Measurements from ENCODE around the gene RHBDL3. TPM values are rescaled to one million over a fixed set of nuclear protein-coding genes. Genes with fewer than 3 reads are reported as not detected.

Gene RHBDL3
- total and polyA plus RNA-seq, 2 donors (not counting 3 experiments of a cell fraction or from before 2014, with no cell fraction given) = 0.11 to 0.20 TPM

DNA sequence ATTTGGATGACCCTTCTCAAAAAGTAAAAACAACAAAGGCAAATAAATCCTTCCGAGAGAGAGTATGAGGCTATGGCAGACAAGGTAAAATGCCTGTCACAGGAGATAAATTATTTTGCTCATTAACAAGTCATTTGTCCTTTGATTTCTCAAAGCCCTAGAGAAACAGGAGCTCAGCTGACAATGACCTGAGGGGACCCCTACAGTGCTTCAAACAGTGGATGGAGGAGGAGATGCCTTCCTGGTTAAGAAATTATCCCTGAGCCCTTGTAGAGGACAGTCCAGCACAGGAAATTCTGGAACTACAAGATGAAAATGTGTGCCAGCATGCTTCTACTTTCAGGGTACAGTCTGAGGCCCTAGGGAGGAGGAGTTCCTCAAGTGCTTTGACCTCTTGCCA lies 24.0 kb upstream of the RHBDL3 start:
- FAIRE-seq (no peak), DNase-seq (ENCODE audit: low read depth, low spot score) (no peak)
- Histone ChIP-seq H3K4me2 (ENCODE audit: insufficient read depth, low read length) (no peak overlapping the region), H3K9ac (replicated peaks; ENCODE audit: extremely low read depth, insufficient read depth, low read length) (no peak overlapping the region), H3K4me3 (replicated peaks in 1 of 3; ENCODE audit: insufficient read depth in 1 of 3, low read depth in 1 of 3, low read length in 3 of 3) (no peak overlapping the region), H2AFZ (ENCODE audit: low read depth, low read length) (no peak overlapping the region), H3K27ac (ENCODE audit: insufficient read depth, low read depth, low read length) (no peak overlapping the region), H3K36me3 (ENCODE audit: control insufficient read depth in 2 of 2, extremely low read depth in 1 of 2, insufficient read depth in 2 of 2, low read length in 2 of 2) (no peaks in the 10 kb centered on the region), H3K27me3 (ENCODE audit: control insufficient read depth in 2 of 2, insufficient read depth in 2 of 2, low read length in 2 of 2) (no peaks in the 10 kb centered on the region), H3K79me2 (ENCODE audit: control insufficient read depth, insufficient read depth, low read length) (no peaks in the 10 kb centered on the region), H3K9me1 (replicated peaks; ENCODE audit: control insufficient read depth, extremely low read depth, insufficient read depth, low read length) (no peaks in the 10 kb centered on the region), H4K20me1 (replicated peaks; ENCODE audit: control insufficient read depth, extremely low read depth, insufficient read depth, low read length) (no peaks in the 10 kb centered on the region), H3K4me1 (ENCODE audit: control insufficient read depth, extremely low read depth, insufficient read depth, low read length) (no peaks in the 10 kb centered on the region), H3K9me3 (replicated peaks; ENCODE audit: control insufficient read depth, insufficient read depth, low read length) (no peaks in the 10 kb centered on the region)
- no TSS peak for BruUV-seq (replicated peaks)
- dilution Hi-C loops (cut with MboI; ENCODE audit: extremely low pct_ligation_motif_present, low sequenced_read_pairs) (no loop called here), intact Hi-C loops (cut with micrococcal nuclease) (no loop called here)
- TF ChIP-seq FOS (IDR thresholded peaks at IDR 0.05; ENCODE audit: borderline replicate concordance, insufficient read depth, low read length) = no peak
- no peak for TF ChIP-seq POLR2A (IDR thresholded peaks at IDR 0.05; ENCODE audit: low read depth, low read length)
- no peak for TF ChIP-seq POLR2AphosphoS5 (IDR thresholded peaks at IDR 0.05; ENCODE audit: insufficient read depth, low read depth, low read length)
- TF ChIP-seq MYC (IDR thresholded peaks at IDR 0.05; ENCODE audit: low read depth, low read length) = no peak
- TF ChIP-seq, protein P1, sequence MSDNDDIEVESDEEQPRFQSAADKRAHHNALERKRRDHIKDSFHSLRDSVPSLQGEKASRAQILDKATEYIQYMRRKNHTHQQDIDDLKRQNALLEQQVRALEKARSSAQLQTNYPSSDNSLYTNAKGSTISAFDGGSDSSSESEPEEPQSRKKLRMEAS (IDR thresholded peaks at IDR 0.05; ENCODE audit: insufficient read depth, insufficient read length) = no peak
- TF ChIP-seq, protein P2, sequence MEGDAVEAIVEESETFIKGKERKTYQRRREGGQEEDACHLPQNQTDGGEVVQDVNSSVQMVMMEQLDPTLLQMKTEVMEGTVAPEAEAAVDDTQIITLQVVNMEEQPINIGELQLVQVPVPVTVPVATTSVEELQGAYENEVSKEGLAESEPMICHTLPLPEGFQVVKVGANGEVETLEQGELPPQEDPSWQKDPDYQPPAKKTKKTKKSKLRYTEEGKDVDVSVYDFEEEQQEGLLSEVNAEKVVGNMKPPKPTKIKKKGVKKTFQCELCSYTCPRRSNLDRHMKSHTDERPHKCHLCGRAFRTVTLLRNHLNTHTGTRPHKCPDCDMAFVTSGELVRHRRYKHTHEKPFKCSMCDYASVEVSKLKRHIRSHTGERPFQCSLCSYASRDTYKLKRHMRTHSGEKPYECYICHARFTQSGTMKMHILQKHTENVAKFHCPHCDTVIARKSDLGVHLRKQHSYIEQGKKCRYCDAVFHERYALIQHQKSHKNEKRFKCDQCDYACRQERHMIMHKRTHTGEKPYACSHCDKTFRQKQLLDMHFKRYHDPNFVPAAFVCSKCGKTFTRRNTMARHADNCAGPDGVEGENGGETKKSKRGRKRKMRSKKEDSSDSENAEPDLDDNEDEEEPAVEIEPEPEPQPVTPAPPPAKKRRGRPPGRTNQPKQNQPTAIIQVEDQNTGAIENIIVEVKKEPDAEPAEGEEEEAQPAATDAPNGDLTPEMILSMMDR (IDR thresholded peaks at IDR 0.05; ENCODE audit: extremely low read depth in 1 of 2, insufficient read depth in 1 of 2, low read depth in 1 of 2, low read length in 2 of 2) = no peak
- no peak for TF ChIP-seq JUN (IDR thresholded peaks at IDR 0.05; ENCODE audit: borderline replicate concordance, insufficient read depth, insufficient read length, low read depth)
- no peak for TF ChIP-seq GATA2 (IDR thresholded peaks at IDR 0.05; ENCODE audit: insufficient read depth, insufficient read length, low read depth, low read length)
- TF ChIP-seq EZH2 (IDR thresholded peaks at IDR 0.05; ENCODE audit: borderline replicate concordance, low read depth, low read length, severe bottlenecking) = no peak
- POLR2A ChIA-PET = interaction anchor here (0.6 kb wide), 1 partner anchor 83 kb away, joined by 3 read pairs; no protein-coding TSS in a partner anchor
- CTCF ChIA-PET = interaction anchor here (1.2 to 3.7 kb wide), 3 partner anchors 9 to 78 kb away, joined by 3 to 25 read pairs (median 3); no protein-coding TSS in a partner anchor

All from endothelial cell of umbilical vein (primary cell).